GM12891 (cell line): Measurements from ENCODE around the gene ILF2.

Source experiments
- POLR2A ChIP-seq: IDR thresholded peaks from 2 replicates; pipeline ENCODE4 v1.6.1; 2011; ENCODE audit warnings: low read depth, low read length, control low read depth
- POLR2AphosphoS5 ChIP-seq: IDR thresholded peaks from 2 replicates; pipeline ENCODE4 v1.6.1; 2011; ENCODE audit warnings: low read depth, low read length, control low read depth
- POU2F2 ChIP-seq: IDR thresholded peaks from 2 replicates; pipeline ENCODE4 v1.6.1; 2011; ENCODE audit warnings: low read depth, mild to moderate bottlenecking, control low read depth, low read length, moderate library complexity
- SPI1 ChIP-seq: IDR thresholded peaks from 2 replicates; pipeline ENCODE4 v1.6.1; 2011; ENCODE audit warnings: low read depth, low read length, control low read depth

GRCh38 chr1:153659175-153659534 is 11.6 kb downstream of the ILF2 start:
- no peak for TF ChIP-seq POLR2AphosphoS5
- no peak for TF ChIP-seq POU2F2
- no peak for TF ChIP-seq POLR2A
- no peak for TF ChIP-seq SPI1
